LNCAP (cell line): Measurements from ENCODE around the gene IL22RA1.

Experiments used
- TF ChIP-seq, protein P1 (sequence below): fragments of 450-650 bp; IDR thresholded peaks from 2 replicates; pipeline ENCODE4 v1.5.1; 2017; ENCODE audit warnings: mild to moderate bottlenecking

IL22RA1 gene

DNA sequence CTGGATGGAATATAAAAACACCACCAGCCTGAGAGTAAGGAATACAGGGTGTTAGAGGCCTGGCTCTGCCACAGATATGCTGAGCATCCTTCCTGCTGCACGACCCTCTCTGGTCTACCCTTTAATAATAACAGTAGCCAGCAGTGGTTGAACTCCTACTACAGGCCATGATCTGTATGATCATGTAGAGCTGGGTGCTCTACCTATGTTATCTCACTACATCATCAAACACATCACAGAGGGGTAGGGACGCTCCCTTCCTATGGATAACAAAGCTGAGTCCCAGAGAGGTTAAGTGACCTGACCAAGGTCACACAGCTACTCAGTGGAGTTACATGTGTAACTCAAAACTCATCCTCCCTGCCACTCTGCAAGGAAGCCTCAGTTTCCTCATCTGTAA is 18.0 kb downstream of the IL22RA1 start:
- TF ChIP-seq, protein P1, sequence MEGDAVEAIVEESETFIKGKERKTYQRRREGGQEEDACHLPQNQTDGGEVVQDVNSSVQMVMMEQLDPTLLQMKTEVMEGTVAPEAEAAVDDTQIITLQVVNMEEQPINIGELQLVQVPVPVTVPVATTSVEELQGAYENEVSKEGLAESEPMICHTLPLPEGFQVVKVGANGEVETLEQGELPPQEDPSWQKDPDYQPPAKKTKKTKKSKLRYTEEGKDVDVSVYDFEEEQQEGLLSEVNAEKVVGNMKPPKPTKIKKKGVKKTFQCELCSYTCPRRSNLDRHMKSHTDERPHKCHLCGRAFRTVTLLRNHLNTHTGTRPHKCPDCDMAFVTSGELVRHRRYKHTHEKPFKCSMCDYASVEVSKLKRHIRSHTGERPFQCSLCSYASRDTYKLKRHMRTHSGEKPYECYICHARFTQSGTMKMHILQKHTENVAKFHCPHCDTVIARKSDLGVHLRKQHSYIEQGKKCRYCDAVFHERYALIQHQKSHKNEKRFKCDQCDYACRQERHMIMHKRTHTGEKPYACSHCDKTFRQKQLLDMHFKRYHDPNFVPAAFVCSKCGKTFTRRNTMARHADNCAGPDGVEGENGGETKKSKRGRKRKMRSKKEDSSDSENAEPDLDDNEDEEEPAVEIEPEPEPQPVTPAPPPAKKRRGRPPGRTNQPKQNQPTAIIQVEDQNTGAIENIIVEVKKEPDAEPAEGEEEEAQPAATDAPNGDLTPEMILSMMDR: no peak

DNA sequence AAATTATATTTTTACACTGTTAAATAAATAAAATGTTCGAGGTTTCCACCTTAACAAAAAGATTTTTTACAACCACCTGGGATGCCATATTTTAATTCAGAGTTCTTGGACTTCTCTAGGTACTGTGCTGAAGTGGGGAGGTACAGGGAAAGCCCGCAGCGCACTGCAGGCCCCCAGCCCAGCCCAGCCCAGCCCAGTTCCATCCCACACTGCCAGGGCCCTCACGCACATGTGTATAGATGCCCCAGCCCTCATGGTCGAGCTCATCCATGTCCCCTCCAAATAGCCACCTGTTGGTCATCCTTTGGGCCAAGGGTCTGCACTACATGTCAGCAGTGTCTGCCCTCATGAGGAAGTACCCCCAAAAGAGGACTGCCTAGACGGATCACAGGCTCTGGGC is 19.3 kb downstream of the IL22RA1 start:
- TF ChIP-seq, protein P1: no peak

DNA sequence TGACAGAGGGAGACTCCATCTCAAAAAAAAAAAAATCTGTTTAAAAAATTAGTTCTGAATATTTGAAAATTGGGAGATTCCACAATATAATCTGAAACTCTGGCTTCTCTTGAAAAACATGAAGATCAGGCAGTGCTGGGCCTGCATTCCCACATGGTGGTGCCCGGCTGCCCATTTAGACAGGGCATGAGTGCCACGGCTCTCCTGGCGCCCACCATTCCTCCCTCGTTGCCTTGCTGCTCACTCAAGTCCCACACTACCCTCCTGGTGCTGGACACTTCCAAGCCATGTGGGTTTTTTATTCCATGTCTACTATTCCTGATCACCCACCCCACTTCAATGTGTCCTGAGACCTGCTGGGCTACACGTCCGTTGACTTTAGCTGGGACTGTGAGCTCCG is 20.2 kb downstream of the IL22RA1 start:
- TF ChIP-seq, protein P1: no peak

DNA sequence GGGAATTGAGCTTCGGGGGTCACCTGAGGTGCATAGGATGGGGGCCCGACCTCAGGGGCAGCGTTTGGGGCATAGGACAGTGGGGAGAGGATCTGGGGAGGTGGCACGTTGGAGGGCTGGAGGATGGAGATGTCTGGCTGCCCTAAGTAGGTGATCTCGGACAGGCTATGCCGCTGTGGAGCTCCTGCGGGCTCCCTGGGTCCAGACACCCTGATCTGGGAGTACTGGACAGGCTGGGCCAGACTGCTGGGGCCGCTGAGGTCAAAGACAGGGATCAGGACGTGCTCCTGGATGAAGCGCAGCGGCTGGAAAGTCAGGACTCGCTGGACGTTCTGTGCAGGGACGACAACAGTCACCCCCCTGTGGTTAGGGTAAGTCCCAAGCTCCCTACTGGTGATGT is 21.5 kb downstream of the IL22RA1 start:
- TF ChIP-seq, protein P1: no peak

DNA sequence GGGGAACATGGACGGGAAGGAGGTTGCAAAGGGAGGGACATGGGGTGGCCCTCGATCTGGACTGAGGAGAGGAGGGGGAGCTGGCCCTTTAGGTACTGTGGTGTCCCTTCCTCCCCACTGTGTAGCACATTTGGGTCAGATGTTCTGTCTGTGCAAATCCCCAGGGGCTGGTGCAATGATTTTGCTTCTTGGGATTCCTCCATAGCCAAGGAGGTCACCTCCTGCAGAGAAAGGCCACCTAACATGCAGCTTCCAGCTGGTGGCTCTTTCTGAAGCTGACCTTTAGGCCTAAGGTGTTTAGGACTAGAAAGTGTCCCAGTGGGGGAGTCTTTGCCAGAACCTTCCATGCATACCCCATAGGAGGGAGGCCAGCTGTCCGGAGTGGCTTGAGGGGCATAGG is 22.0 kb downstream of the IL22RA1 start:
- TF ChIP-seq, protein P1: no peak

DNA sequence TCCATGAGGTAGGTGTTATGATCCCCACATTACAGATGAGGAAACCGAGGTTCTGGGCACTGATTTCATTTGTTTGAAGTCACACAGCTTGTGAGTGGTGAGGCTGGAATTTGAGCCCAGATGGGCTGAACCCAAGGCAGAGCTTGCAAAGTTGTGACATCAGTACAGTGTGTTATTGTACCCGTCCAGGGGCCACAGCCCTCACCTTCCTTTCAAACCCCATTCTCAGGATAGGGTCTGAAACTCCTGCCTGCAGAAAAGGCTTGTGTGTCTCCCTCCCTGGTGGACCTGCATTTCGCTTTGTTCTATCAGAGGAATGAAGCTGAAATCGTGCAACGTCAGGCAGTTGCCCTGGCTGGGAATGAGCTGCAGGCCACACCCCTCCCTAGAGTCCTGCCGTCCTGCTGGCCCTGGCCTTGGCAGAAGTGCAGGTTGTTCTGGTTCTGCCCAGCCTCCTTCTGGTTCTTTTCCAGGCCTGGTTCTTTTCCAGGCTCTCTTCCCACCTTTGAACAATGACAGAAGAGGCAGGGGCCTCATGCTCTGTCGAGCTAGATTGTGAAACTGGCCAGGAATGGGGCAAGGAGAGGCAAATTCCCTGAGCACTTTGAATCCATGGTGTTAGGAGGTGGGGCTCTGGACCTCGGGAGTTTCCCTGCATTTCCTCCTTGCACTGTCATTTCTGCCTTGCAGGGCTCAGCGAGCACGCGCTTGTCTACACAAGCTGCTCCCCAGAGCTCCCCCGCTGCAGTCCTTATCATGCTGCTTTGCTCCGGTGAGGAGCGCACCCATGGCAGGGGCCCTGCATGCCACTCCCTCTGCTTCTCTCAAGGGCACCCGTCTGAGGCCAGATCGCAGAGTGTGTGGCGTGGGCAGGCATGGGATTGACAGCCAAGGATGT is 22.8 kb downstream of the IL22RA1 start:
- TF ChIP-seq, protein P1: no peak

DNA sequence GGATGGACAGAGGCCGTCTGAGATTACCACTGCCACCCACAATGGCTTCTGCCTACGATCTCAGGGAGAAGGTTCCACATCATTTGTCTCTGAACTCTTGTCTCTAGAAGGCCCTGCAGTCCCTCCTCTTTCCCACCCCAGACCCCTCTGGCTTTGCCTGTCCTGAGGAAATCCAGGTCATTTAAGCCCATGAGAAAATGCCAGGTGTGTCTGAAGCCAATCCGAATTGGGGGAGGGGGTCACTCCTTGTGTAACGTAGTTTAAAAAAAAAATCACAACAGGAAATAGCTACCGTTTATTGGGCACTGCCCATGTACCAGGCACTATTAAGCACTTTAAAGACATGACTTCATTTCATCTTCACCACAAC is 23.5 kb downstream of the IL22RA1 start:
- TF ChIP-seq, protein P1: no peak
